Mucosa of descending colon (tissue), 3 donors: ENCODE measurements around the gene KLHDC8B. TPM values are rescaled to one million over a fixed set of nuclear protein-coding genes. Genes with fewer than 3 reads are reported as not detected.

ENCODE experiments used
- ATAC-seq: fragments of 200-7000 bp; cut with Tn5 transposase; one replicate; pipeline ENCODE4 v1.9.1; 2020; ENCODE audit warnings: mild to moderate bottlenecking, moderate library complexity
- DNase-seq, 3 donors: peaks; one replicate each; pipeline ENCODE4 v3.0.0-alpha.2; 2020
- H3K36me3 ChIP-seq: fragments of 200-600 bp; one replicate; pipeline ENCODE4 v1.8.0; 2021; ENCODE audit warnings: low read depth, mild to moderate bottlenecking
- H3K4me1 ChIP-seq: fragments of 200-600 bp; one replicate; pipeline ENCODE4 v1.8.0; 2021; ENCODE audit warnings: low read depth, mild to moderate bottlenecking
- H3K4me3 ChIP-seq: fragments of 200-600 bp; one replicate; pipeline ENCODE4 v1.8.0; 2021; ENCODE audit warnings: mild to moderate bottlenecking
- H3K9me3 ChIP-seq: fragments of 200-600 bp; one replicate; pipeline ENCODE4 v1.8.0; 2021; ENCODE audit warnings: mild to moderate bottlenecking
- CTCF ChIP-seq: fragments of 200-600 bp; IDR thresholded peaks from one replicate; pipeline ENCODE4 v1.8.0; 2022; ENCODE audit warnings: antibody characterized with exemption, mild to moderate bottlenecking
- intact Hi-C, 2 donors: fragments of 100-400 bp; cut with DNase I in 1 of 2; cut with micrococcal nuclease in 1 of 2; formaldehyde crosslinking; loops; one replicate each; pipeline versions ENCODE4 v1.11.0 to v1.11.1; 2022; cut with DNase I, micrococcal nuclease
- total RNA-seq, 3 donors: library from RNA; stranded (reverse); fragmentation: NEBNext Ultra II Directional in 2 of 3; extraction: Animal tissue kit (Norgen Biotek cat#: 25700) in 2 of 3; gene quantifications; one replicate each; pipeline versions ENCODE4 v1.2.1 to v1.2.4, GENCODE V29; 2021 to 2023
- donor health status: DM: no; HTN: no; CAD: no; lungs with moderate emphysema.
- donor health status: DM: no; HTN: no; CAD: no.
- donor health status: DM: no; HTN: yes; CAD: no.

The KLHDC8B gene
- total RNA-seq, 3 donors from 2014 or later: 6.3 to 68.4 (median 6.3) TPM

GRCh38 chr3:49171775-49172500, 540 bp downstream of the KLHDC8B start:
- H3K9me3 ChIP-seq: no peaks in the 10 kb centered on the region
- H3K4me1 ChIP-seq: peaks cover 21% of the 10 kb centered on the region
- no peaks in the 10 kb centered on the region for H3K36me3 ChIP-seq
- no peak for ATAC-seq
- peak overlapping the region; percentile 48 for H3K4me3 ChIP-seq
- TF ChIP-seq CTCF: no peak
- DNase-seq: no peak
- intact Hi-C loops: no loop called here

GRCh38 chr3:49172551-49173041, 1.2 kb downstream of the KLHDC8B start:
- Histone ChIP-seq H3K4me1 (peaks cover 21% of the 10 kb centered on the region), H3K9me3 (no peaks in the 10 kb centered on the region), H3K4me3 (no peak overlapping the region), H3K36me3 (no peaks in the 10 kb centered on the region)
- intact Hi-C loops: no loop called here
- ATAC-seq (no peak), DNase-seq (no peak)
- no peak for TF ChIP-seq CTCF

DNA sequence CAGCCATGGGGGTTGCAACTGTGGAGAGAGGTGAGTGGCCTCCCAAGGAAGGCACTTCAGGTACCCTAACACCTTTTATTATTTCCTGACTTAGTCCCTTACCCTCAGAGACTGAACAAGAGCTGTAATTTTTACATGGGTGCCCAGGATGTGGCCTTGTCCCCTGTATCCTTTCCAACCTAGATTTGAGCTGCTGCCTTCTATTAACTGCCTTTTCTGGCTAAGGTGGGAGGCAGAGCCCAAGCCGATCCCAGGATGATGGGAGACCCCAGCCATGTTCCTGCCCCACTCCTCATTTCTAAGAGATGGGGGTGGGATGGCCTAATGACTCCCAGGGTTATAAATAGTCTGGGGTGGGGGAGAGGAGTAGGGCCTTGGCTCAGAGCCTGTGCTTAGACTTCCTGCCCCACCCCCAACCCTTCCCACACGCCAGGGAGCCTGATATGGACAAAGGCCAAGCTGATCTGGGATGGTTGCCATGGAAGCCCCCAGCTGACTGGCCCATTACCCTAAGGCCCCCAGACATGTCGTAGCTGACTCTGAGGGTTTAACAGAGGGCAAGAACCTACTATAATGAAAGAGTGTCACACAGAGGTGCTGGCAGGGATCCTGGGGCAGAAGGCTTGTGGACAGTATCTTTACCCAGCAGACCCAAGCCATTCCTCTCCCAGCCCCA, 1.9 kb downstream of the KLHDC8B start:
- H3K4me1 ChIP-seq: peaks cover 21% of the 10 kb centered on the region
- no peaks in the 10 kb centered on the region for H3K9me3 ChIP-seq
- DNase-seq (peak in 1 of 3 donors; percentile 40), ATAC-seq (no peak)
- TF ChIP-seq CTCF: no peak
- intact Hi-C loops: no loop called here
- no peaks in the 10 kb centered on the region for H3K36me3 ChIP-seq
- H3K4me3 ChIP-seq: no peak overlapping the region

- H3K4me1 ChIP-seq: peaks cover 21% of the 10 kb centered on the region
- ATAC-seq: no peak
- intact Hi-C loops: no loop called here
- H3K36me3 ChIP-seq: no peaks in the 10 kb centered on the region
- H3K9me3 ChIP-seq: no peaks in the 10 kb centered on the region
- TF ChIP-seq CTCF: no peak
- no peak for DNase-seq
- H3K4me3 ChIP-seq: no peak overlapping the region
Observed at GRCh38 chr3:49173792-49174170, 2.4 kb downstream of the KLHDC8B start.

DNA sequence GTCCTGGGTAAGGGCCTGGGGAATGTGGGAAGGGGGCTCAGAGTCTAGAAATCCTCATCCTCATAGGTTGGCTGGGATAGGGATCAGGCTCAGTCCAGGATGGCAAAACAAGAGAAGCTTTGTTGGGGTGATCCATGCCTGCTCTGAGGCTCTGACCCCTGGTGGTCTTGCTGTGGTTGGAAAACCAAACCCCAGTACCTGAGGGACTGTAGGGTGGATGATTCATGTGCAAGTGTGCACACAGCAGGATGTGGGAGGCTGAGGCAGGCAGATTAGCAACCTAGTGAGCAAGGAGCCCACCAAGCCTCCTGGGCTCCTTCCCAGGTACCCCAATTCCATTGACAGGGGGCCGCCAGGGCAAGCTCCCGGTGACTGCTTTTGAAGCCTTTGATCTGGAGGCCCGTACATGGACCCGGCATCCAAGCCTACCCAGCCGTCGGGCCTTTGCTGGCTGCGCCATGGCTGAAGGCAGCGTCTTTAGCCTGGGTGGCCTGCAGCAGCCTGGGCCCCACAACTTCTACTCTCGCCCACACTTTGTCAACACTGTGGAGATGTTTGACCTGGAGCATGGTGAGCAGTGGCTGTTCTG, 3.1 kb downstream of the KLHDC8B start:
- intact Hi-C loops: no loop called here
- H3K4me3 ChIP-seq: no peak overlapping the region
- H3K4me1 ChIP-seq: peaks cover 21% of the 10 kb centered on the region
- DNase-seq (no peak), ATAC-seq (no peak)
- H3K36me3 ChIP-seq: no peaks in the 10 kb centered on the region
- TF ChIP-seq CTCF: no peak
- no peaks in the 10 kb centered on the region for H3K9me3 ChIP-seq
